NCI-H510A treated with DMSO at 0.1 percent for 48 hours (cell line): ENCODE measurements around the gene CIB2.

ENCODE experiments used
- DNase-seq: peaks from one replicate; lab custom pipeline; 2025; lab: John Stamatoyannopoulos, UW

Gene CIB2

DNA sequence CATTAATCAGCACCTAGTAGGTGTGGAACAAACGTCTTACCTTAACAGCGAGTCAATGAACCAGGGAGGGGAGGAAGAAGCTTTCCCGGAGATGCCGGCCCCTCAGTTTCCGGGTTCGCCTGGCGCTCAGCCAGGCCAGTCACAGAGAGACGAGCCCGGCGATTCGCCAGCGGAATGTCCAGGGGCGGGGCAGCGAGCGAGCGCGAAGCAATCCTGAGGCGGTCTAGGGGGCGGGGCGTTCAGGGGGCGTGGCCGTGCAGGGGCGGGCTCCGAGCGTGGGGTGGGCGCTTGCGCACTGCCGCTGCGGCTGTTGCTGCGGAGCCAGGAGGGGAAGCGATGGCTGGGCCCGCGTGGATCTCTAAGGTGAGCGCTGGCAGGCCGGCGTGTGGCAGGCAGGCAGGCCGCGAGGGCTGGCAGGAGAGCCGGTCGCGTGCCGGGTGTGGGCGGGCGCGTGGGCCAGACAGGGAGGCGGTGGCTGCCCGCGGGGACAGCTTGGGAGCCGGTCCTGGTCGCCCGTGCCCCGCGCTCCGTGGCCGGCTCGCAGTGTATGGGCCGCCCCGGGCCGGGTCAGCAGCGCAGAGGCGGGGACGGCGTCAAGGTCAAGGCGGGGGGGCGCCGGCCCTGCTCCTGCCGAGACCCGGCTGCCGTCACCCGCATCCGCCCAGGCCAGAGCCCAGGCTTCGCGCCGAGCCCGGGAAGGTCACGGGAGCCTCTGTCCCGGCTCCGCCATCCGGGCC is 18.0 kb upstream of the CIB2 start, which contains the start of gene IDH3A:
IDH3A (plus strand) TSS at position 295 of the 737 bp plus-strand sequence; CDS start at position 337, 42 bp downstream.
- DNase-seq: peak; percentile 80

DNA sequence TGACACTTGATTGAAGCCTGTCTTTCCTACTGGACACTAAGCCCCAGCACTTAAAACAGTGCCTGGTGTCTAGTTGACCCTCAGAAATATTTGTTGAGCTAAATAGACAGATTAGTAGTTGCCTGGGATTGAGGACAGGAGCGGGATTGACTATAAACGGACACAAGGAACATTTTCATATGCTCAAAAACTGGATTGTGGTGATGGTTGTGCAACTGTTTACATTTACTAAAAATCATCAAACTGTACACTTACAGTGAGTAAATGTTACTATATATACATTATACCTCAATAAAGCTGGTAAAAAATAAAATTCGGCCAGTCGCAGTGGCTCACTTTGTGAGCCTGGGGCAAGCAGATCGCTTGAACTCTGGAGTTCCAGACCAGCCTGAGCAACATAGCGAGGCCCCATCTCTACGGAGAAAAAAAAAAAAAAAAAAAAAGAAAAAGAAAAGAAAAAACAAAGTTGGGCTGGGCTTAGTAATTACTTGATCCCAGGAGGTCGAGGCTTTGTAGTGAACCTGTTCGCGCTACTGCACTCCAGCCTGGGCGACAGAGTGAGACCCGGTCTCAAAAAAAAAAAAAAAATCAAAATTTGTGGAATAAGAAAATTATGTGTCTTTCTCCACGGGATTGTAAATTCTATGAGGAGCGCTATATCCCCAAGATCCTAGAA is 17.3 kb upstream of the CIB2 start:
- no peak for DNase-seq

GRCh38 chr15:78147566-78147965 is 16.3 kb upstream of the CIB2 start:
- DNase-seq: no peak

DNA sequence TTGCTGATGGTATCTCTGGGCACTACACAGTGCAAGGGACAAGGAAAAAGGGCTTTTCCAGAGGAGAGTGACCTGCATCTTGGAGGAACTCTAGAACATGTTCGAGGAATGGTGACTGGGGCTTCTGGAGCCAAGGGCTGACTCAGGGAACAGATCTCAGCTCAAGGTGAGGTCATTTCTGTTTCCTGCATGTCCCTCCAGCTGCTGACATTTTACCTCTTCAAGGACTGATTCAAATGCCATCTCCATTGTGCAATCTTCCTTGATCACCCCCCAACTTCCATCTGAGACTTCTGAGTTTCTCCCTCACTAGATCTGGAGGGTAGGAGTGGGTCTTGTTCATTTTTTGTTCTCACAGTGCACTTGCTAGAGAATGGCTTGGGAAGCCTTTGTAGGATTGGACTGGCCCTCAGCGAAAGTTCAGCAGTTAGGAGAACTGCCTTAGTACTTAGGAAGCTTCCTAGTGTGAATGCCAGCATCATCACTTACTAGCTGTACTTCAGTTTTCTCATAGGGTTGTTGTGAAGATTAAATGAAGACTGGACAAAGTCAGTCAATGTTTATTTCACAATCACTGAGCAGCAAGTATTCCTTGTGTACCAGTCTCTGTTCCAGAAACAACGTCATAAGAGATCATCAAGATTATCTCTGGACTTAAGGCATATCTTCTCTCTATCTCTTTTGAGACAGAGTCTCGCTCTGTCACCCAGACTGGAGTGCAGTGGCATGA is 15.3 kb upstream of the CIB2 start:
- DNase-seq: no peak

GRCh38 chr15:78142332-78142731 is 11.1 kb upstream of the CIB2 start:
- no peak for DNase-seq

DNA sequence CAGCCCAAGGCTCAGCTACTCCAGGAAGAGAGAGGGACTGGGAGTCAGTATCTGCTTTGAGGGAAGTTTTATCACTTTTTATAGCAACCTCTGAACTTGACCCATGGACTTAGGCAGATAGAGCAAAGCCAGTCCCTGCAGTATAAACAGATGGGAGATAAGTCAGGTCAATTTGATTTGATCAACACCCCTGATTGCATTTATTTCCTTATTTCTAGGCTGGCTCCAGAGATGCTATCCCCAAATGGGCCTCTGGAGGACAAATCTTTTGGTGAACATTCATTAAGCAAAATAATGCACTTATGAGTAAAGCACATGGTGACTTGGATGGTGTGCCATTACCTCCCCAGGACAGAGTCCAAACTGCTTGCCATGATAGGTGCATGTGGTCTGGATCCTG is 9.0 kb upstream of the CIB2 start:
- no peak for DNase-seq

DNA sequence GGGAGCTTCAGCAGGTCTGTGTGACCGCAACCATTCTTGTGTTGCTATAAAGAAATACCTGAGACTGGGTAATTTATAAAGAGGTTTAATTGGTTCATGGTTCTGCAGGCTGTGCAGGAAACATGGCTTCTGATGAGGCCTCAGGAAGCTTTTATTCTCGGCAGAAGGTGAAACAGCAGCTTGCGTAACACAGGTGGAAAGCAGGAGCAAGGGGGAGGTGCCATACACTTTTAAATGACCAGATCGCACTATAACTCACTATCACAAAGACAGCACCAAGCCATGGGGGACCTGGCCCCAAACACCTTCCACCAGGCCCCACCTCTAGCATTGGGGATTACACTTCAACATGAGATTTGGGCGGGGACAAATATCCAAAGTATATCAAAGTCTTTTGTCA is 8.3 kb upstream of the CIB2 start:
- DNase-seq: no peak

DNA sequence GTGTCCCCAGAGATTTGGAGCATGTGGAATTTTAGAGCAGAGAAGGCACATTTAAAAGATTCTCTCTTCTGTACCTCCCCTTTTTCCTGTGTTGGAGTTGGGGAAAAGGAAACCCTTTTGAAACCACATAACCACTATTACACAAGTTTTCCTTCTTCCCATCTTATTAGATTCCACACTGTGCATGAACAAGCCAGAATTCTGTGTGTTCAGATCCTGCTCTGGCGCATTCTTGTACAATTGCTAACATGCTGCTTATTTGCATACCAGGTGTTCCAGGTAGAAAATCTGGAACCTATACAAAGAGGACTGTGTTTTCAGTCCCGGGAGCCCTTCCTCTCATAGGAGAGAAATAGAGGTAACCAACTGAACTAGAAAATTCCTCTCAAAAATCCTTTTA is 2.6 kb upstream of the CIB2 start:
- no peak for DNase-seq

GRCh38 chr15:78130466-78131294 is 565 bp downstream of the CIB2 start:
- DNase-seq: no peak

- DNase-seq: no peak
Observed at GRCh38 chr15:78129751-78130287, 1.4 kb downstream of the CIB2 start.

DNA sequence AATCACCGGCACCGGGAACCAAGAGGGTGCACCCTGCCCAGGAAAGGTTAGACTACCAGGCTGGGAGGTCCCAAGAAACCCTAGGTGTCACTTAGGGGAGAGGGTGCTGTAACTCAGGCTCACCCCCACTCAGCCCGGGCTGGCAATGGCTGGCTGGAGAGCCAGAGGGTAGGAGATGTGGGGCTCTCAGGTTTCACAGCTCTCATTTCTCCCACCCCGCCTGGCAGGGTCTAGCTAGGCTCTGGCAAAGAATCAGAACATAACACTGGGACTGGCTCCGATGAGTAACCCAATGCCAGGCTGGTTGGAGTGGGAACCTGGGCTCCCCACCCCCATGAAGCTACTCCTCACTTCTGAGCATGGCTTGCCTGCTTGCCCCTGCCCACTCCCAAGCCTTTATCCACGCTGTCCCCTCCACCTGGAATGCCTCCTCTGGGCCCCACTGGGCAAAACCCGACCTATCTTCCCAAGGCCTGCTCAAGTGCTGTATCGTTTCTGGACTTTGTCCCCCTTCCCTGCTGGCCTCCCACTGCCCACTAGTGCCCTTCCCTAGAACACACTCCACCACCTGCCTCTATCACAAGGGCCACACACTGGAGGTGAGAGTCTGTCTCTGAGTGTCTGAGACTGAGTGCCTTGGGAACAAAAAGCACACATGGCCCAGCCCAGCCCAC is 2.0 kb downstream of the CIB2 start:
- no peak for DNase-seq

GRCh38 chr15:78127882-78128281 is 3.4 kb downstream of the CIB2 start:
- DNase-seq: peak; percentile 9

GRCh38 chr15:78125267-78125666 is 6.0 kb downstream of the CIB2 start:
- no peak for DNase-seq

- DNase-seq: no peak
Observed at GRCh38 chr15:78120523-78120922, 10.7 kb downstream of the CIB2 start.

GRCh38 chr15:78112551-78112950 is 18.7 kb downstream of the CIB2 start:
- no peak for DNase-seq

- no peak for DNase-seq
Observed at GRCh38 chr15:78111788-78112187, 19.5 kb downstream of the CIB2 start.

GRCh38 chr15:78110916-78111475 is 20.2 kb downstream of the CIB2 start:
- DNase-seq: no peak

GRCh38 chr15:78110096-78110495 is 21.1 kb downstream of the CIB2 start:
- DNase-seq: no peak

DNA sequence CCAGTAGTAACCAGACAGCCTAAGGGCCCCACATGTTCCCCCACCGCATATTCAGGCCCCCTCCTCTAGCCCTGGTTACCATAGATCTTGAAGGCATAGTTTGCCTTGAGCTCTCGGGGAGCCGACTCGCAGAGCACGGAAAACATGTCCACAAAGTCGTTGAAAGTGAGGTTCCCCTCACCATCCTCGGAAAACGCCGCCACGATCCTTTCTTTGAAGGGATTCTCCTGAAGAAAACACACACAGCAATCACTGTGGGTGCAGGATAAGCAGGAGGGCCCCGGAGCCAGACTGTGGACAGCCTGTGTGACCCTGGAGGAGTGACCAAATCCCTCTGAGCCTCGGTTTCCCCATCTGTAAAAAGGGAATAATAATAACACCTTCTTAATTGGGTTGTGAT is 22.1 kb downstream of the CIB2 start:
- no peak for DNase-seq

- DNase-seq: peak; percentile 6
Observed at GRCh38 chr15:78108300-78109084, 22.8 kb downstream of the CIB2 start.
